HG03095 (cell line): Measurements from ENCODE around the gene LACTBL1.

Experiments
- ATAC-seq: cut with Tn5 transposase; IDR thresholded peaks from one replicate; pipeline ENCODE4 v1.9.1; 2021; ENCODE audit warnings: moderate library complexity; ENCODE audit not compliant: unreplicated experiment

LACTBL1 gene

GRCh38 chr1:22914156-22914555 is 58.5 kb downstream of the LACTBL1 start:
- no peak for ATAC-seq

- no peak for ATAC-seq
Observed at GRCh38 chr1:22913421-22914141, 59.1 kb downstream of the LACTBL1 start.

GRCh38 chr1:22912311-22912710 is 60.4 kb downstream of the LACTBL1 start:
- no peak for ATAC-seq

- no peak for ATAC-seq
Observed at GRCh38 chr1:22910986-22911651, 61.5 kb downstream of the LACTBL1 start.

GRCh38 chr1:22910286-22910685 is 62.4 kb downstream of the LACTBL1 start:
- ATAC-seq: no peak

- no peak for ATAC-seq
Observed at GRCh38 chr1:22908880-22909426, 63.7 kb downstream of the LACTBL1 start.

GRCh38 chr1:22907528-22907927 is 65.1 kb downstream of the LACTBL1 start:
- ATAC-seq: no peak

GRCh38 chr1:22906968-22907367 is 65.7 kb downstream of the LACTBL1 start:
- no peak for ATAC-seq

GRCh38 chr1:22903113-22903512 is 69.6 kb downstream of the LACTBL1 start:
- no peak for ATAC-seq
